ENCODE data around the gene CRTAC1. TPM values are rescaled to one million over a fixed set of nuclear protein-coding genes. Genes with fewer than 3 reads are reported as not detected.

Gene CRTAC1
- total RNA-seq, 4 donors from 2014 or later = 0.41 to 0.79 TPM; not detected in 2

DNA sequence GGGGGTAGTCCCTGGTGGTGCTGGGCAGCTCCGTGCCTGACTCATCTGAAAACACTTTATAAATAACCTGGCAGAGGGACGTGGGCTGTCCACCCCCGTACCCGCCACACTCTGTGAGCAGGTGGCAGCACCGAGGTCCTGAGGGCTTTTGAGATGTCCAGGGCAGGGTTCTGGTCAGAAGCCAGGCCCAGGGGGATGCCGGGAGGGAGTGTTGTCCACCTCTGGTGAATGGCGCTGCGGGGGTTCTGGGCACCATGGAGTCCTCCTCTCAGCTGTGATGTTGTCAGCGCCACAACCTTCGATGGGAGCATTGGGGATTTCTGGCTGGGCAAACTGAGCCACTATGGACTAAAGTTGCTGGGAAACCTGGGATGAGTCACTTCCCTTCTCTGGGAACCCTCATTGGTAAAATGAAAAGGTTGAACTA, 208.1 kb downstream of the CRTAC1 start:
- H3K4me1 ChIP-seq = no peaks in the 10 kb centered on the region
- no peak for DNase-seq
- TF ChIP-seq POLR2A (IDR thresholded peaks at IDR 0.05) (no peak), EP300 (IDR thresholded peaks at IDR 0.05; ENCODE audit: low read depth) (no peak), POLR2AphosphoS5 (IDR thresholded peaks at IDR 0.05) (no peak)
- TF ChIP-seq, protein P1, sequence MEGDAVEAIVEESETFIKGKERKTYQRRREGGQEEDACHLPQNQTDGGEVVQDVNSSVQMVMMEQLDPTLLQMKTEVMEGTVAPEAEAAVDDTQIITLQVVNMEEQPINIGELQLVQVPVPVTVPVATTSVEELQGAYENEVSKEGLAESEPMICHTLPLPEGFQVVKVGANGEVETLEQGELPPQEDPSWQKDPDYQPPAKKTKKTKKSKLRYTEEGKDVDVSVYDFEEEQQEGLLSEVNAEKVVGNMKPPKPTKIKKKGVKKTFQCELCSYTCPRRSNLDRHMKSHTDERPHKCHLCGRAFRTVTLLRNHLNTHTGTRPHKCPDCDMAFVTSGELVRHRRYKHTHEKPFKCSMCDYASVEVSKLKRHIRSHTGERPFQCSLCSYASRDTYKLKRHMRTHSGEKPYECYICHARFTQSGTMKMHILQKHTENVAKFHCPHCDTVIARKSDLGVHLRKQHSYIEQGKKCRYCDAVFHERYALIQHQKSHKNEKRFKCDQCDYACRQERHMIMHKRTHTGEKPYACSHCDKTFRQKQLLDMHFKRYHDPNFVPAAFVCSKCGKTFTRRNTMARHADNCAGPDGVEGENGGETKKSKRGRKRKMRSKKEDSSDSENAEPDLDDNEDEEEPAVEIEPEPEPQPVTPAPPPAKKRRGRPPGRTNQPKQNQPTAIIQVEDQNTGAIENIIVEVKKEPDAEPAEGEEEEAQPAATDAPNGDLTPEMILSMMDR (IDR thresholded peaks at IDR 0.05) = no peak
- WGBS, 2 donors (ENCODE audit: low coverage in 1 of 2) = 70% methylated on average over 10 of the region's 10 CpGs; no CpG with 5 or more reads in 1 of the 2 donors
- in situ Hi-C loops (cut with MboI; ENCODE audit: low pct_ligation_motif_present in 1 of 4, low pct_unique_long_range_greater_than_20kb in 1 of 4, low sequenced_read_pairs in 3 of 4) = no loop called here
- intact Hi-C loops (cut with DNase I; ENCODE audit: low total_unique reads) = loop anchor here (5.0 kb wide), 1 partner anchor 1645 kb away; no protein-coding TSS in a partner anchor
- H3K27me3 ChIP-seq = peaks cover 8% of the 10 kb centered on the region
- H3K4me3 ChIP-seq = no peak overlapping the region
- H3K27ac ChIP-seq = no peak overlapping the region
- H3K9me3 ChIP-seq = no peaks in the 10 kb centered on the region
- no peaks in the 10 kb centered on the region for H3K36me3 ChIP-seq

DNA sequence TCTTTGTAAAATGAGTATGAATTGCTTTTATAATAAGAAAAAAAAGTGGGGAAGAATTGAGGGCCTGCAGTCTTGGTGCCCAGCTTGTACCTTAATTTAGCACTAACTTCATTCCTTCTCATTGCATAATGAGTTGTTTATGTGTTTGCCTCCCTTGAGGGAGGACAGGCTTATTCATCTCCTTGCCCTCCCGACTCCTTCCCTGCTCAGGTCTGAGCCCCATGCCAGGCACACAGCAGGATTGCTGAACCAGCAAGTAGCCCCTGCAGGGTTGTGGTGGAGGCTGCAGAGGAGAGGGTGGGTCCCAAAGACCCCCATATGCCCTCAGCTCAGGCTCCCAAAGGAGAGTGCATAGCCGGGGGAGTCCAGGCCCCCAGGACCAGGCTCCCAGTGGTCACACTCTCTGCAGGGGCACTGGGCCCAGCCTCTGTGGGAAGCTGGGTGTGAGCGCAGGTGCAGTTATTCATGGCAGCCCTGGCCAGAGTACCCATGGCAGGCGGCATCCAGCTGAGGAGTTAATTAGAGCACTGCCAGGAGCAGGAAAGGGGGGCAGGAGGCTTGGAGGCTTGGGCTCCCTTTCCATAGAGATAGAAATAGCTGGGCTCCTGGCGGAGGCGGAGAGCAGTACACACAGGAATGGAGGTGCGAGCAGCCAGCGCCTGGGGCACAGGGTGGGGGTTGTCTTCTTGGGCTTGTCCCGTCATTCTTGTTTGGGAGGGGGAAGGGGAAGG, 208.9 kb downstream of the CRTAC1 start:
- no peak overlapping the region for H3K4me3 ChIP-seq
- no peaks in the 10 kb centered on the region for H3K36me3 ChIP-seq
- H3K4me1 ChIP-seq = no peaks in the 10 kb centered on the region
- WGBS, 2 donors (ENCODE audit: low coverage in 1 of 2) = 44 to 75% methylated on average over 1 to 9 of the region's 9 CpGs
- no peak for DNase-seq
- TF ChIP-seq POLR2AphosphoS5 (IDR thresholded peaks at IDR 0.05) (no peak), POLR2A (IDR thresholded peaks at IDR 0.05) (no peak), EP300 (IDR thresholded peaks at IDR 0.05; ENCODE audit: low read depth) (no peak)
- TF ChIP-seq, protein P1 (IDR thresholded peaks at IDR 0.05) = no peak
- intact Hi-C loops (cut with DNase I; ENCODE audit: low total_unique reads) (loop anchor here (5.0 kb wide), 1 partner anchor 1644 kb away; no protein-coding TSS in a partner anchor), in situ Hi-C loops (cut with MboI; ENCODE audit: low pct_ligation_motif_present in 1 of 4, low pct_unique_long_range_greater_than_20kb in 1 of 4, low sequenced_read_pairs in 3 of 4) (no loop called here)
- H3K27ac ChIP-seq = no peak overlapping the region
- no peaks in the 10 kb centered on the region for H3K9me3 ChIP-seq
- H3K27me3 ChIP-seq = peaks cover 8% of the 10 kb centered on the region

DNA sequence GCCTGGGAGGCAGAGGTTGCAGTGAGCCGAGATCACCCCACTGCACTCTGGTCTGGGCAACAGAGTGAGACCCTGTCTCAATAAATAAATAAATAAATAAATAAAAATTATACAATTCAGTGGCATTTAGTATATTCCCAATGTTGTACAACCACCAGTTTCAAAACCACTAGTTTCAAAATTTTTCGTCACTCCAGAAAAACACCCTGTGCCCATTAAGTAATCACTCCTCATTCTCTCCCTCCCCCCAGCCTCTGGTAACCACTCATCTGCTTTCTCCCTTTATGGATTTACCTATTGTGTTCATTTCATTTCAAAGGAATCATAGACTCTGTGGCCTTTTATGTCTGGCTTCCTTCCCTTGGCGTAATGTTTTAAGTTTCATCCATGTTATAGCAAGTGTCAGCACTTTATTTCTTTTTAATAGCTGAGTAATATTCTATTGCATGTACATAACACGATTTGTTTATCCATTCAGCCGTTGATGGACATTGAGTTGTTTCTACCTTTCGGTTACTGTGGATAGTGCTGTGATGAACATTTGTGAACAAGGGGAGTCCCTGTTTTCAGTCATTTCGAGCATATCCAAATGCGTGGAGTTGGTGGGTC, 210.2 kb downstream of the CRTAC1 start:
- no peak for DNase-seq
- Histone ChIP-seq H3K27ac (no peak overlapping the region), H3K4me1 (no peaks in the 10 kb centered on the region), H3K9me3 (no peaks in the 10 kb centered on the region), H3K36me3 (no peaks in the 10 kb centered on the region), H3K4me3 (no peak overlapping the region), H3K27me3 (peaks cover 8% of the 10 kb centered on the region)
- in situ Hi-C loops (cut with MboI; ENCODE audit: low pct_ligation_motif_present in 1 of 4, low pct_unique_long_range_greater_than_20kb in 1 of 4, low sequenced_read_pairs in 3 of 4) (no loop called here), intact Hi-C loops (cut with DNase I; ENCODE audit: low total_unique reads) (loop anchor here (5.0 kb wide), 1 partner anchor 1643 kb away; no protein-coding TSS in a partner anchor)
- TF ChIP-seq POLR2AphosphoS5 (IDR thresholded peaks at IDR 0.05) (no peak), EP300 (IDR thresholded peaks at IDR 0.05; ENCODE audit: low read depth) (no peak), POLR2A (IDR thresholded peaks at IDR 0.05) (no peak)
- TF ChIP-seq, protein P1 (IDR thresholded peaks at IDR 0.05) = no peak
- 83 to 89% methylated on average over 8 of the region's 8 CpGs for WGBS, 2 donors (ENCODE audit: low coverage in 1 of 2)

DNA sequence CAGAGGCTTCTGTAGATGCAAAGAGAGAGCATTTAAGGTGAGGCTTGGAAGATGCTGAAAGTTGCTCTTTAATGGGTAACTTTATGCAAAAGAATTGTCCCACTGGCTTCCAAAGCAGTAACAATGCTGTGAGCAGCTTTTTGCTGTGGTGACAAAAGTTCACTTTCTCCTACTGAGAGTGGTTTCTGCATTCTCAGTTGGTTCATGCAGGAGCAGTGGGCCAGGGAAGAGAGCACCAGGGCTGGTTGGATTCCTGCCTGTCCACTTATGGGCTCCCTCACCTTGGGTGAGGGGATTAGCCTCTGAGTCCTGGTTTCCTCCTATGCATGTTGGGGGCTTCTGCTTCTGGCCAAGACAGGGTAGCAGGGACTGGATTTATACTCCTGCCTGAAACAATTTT, 211.8 kb downstream of the CRTAC1 start:
- H3K27me3 ChIP-seq = peaks cover 8% of the 10 kb centered on the region
- no peak overlapping the region for H3K4me3 ChIP-seq
- in situ Hi-C loops (cut with MboI; ENCODE audit: low pct_ligation_motif_present in 1 of 4, low pct_unique_long_range_greater_than_20kb in 1 of 4, low sequenced_read_pairs in 3 of 4) = no loop called here
- no peak for DNase-seq
- no peaks in the 10 kb centered on the region for H3K4me1 ChIP-seq
- no peak overlapping the region for H3K27ac ChIP-seq
- H3K9me3 ChIP-seq = no peaks in the 10 kb centered on the region
- intact Hi-C loops (cut with DNase I; ENCODE audit: low total_unique reads) = no loop called here
- TF ChIP-seq, protein P1 (IDR thresholded peaks at IDR 0.05) = no peak
- no peak for TF ChIP-seq EP300 (IDR thresholded peaks at IDR 0.05; ENCODE audit: low read depth)
- no peak for TF ChIP-seq POLR2AphosphoS5 (IDR thresholded peaks at IDR 0.05)
- TF ChIP-seq POLR2A (IDR thresholded peaks at IDR 0.05) = no peak
- H3K36me3 ChIP-seq = no peaks in the 10 kb centered on the region

Data from transverse colon (tissue), 4 donors.